Fibroblast of skin of left biceps (primary cell): Measurements from ENCODE around the gene CST5.
A peak's percentile ranks its signal among the peaks of the same experiment; 100 is the strongest.
"Not testable (repeated sequence)": the region's sequence is repeated elsewhere in the genome, so short reads cannot be mapped to it uniquely, and the experiment has no call there.

Source experiments
- DNase-seq, 2 experiments: peaks; one replicate each; pipeline ENCODE4 v3.0.0-alpha.2; 2013; ENCODE audit warnings: low read depth in 2 of 2

CST5 gene

DNA sequence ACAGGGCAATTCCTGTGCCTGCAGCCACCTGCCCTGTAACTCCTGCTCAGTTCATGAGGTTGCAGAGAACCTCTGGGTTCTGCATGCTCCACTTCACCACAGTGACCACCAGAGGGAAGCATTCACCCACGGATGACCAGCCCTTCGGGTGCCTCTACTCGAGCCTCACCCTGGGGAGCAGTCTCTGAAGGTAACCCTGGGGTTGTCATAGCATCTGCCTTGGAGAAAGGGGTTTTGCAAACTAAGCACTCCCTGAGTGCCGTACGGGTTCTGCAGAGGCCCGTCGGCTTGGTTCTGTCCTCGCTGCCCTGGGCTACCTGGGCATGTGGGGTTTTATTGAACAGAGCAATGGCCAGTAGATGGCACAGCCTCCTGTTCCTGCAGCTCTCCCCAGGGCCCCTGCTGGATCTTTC is 10.2 kb upstream of the CST5 start:
- DNase-seq, result peak in 1 of 2 experiments; percentile 1

DNA sequence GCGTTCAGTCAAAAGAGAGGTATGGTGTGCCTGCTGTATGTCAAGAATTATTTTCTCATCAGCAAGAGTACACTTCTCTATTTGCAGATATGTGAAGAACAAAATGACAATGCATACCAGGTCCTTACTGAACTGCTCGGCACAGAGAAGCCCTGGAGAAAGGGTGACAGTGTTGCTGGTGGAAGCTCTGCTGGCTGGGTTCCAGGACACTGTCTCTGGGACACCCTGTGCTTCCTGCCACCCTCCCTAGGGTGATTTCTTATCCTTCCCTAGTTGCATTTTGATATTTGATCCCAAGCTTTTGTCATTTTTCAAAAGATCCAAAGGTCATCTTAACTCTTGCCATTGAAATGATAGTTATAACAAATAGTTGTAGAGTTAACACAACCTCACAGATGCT is 8.3 kb upstream of the CST5 start:
- DNase-seq, result no peak

DNA sequence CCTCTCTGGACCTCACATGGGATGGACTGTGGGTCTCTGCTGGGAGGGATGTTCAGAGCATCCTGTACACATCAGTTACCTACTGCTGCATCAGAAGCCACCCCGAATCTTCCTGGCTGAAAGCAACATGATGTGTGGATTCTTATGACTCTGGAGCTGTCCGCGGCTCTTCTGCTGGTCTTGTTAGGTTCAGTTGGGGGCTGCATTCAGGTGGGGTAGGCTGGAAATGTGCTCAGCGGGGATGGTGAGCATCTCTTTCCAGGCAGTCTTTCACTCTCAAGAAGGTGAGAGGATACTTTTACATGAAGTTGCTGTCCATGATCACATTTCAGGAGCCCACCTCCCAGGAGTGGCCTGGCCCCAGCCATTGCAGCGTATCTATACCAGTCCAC is 5.2 kb upstream of the CST5 start:
- DNase-seq, result no peak

DNA sequence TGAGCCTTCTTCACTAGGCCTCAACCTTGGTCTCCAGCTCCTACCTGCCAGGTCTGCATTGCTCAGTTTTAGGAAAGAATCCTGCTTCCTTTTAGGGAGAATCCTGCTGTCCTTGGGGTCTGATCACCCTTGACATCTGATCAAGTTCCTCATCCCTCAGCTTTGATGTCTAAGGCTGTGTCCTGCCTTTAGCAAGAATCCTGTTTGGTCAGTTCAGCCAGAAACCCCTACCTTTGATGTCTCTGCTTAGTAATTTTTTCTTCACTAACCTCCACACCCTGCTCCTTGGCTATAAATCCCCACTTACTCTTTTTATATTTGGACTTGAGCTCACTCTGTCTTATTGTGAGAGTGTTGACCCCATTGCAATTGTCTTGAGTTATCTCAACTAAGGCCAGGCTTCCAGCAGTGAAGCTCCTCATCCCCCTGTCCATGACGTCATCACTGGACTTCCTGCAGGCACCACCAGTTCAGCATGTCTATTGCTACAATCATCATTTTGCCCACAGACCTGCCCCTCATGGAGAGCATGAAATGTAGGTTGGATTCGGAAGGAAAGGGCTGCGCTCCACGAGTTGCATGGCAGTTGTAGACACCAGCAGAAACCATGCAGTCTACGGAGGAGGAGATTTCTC is 4.7 kb upstream of the CST5 start:
- no peak for DNase-seq

DNA sequence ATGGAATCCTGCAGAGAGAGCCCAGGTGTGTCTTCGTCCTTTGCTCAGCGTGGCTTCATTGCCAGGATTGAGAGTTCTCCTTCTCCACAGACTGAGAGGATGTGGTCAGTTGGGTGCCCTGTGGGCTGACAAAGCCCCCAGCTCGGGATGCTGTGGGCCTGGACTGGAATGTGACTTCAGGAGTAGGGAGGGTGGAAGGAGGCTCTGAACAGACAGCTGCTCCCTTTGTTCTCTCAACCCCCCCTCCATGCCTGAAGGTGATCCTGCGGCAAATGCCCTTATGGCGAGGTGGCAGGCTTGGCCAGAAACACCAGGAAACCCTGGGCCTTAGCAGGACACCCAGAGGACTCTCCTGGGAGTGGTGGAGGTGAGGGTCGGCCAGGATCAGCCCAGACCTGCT is 1.8 kb upstream of the CST5 start:
- DNase-seq, result no peak

DNA sequence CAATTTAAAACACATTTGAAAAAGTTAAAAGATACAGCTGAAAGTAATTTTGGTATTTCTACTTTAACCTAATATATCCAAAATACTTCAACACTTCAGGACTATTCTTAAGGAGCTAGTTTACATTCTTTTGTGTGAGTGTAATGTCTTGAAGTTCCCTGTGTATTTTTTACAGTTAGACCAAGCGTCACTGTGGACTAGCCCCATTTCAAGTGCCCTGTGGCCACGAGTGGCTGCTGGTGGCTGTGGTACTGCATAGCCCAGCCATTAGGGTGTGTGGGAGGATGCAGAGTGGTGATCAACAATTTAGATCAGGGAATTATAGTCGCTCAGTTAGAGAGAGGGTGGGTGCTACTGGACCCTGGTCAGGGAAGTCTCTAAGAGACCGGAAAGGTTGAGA is 869 bp upstream of the CST5 start:
- DNase-seq, result no peak

DNA sequence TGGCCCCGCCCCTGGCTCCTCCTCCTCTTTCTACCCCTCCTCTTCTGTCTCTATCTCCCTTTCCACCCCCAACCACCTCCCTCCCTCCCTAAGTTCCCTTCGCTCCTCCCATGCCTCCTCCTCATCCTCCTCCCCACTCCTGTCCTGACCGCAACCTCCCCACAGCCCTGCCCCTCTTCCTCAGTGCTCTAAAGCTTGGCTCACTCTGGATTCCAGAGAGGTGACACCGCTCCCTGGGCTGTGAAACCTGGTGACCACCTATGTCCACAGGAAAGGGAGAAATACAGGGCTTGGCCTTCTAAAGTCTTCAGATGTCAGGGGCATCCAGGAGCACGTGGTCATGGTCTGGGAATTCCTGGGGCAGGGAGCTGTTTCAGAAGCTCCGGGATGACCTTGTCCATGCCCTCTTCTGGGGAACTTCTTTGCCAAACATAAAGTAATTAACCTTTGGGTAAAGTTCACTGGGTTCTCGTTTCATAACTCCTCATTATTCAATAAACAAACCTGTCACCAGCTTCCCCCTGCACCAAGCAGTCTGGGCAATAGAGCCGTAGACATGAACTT is 345 bp upstream of the CST5 start:
- no peak for DNase-seq

DNA sequence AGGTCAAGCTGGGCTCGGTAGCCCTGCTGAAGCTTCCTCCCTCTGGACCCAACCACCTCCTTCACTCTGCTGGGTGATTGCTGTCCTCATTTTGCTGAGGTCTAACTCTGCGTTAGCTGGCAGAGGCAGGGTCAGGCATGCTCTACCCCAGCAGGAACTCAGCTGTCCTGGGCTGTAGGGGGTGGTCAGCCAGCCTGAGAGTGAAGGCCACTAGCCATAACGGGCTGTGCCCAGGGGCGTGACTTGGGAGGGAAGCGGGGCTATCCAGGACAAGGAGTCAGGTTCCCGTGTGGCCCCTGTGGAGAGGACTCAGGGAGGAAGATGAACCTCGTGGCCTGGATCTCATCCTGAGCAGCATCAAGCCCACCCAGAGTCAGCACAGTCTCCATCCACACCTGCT is 761 bp downstream of the CST5 start:
- no peak for DNase-seq

DNA sequence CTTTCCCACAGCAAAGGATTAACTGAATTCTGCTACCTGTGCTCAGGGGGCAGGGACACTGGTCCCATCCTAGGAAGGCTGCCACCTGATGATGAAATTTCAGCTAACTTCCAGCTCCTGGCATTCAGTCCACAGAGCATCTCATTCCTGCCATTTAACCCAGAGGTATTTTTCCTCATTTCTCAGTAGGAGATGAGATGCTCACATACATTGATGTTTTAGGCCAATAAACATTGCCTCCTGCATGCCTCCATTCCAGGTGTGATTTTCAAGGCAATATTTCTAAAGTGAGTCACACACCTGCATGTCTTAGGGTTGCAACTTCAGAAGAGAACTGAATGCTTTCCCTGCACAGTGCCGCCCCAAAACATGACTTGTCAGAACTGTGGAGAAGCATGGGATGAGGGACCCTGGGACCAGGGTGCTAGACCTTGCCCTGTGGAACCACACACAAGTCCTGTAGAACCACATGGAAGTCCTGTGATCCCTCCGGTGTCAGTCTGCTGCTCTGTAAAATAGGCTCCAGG is 1.5 kb downstream of the CST5 start:
- not testable (repeated sequence) for DNase-seq

DNA sequence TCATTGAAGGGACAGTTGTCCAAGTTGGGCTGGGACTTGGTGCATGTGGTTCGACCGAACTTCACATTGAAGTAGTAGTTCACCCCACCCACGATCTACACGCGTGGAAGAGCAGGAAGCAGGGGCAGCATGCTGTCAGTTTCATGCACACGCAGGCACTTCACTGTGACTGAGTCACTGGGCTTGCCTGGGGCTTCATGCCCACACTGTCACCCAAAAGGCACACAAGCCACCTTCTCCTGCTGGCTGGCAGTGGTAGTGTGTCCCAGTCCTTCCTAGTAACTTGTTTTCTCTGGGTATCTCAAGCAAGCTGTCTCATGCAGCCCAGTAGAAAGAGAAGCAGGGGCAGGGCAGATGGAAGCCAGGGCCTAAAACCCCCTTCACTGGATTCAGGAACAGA is 2.0 kb downstream of the CST5 start:
- DNase-seq, result no peak

DNA sequence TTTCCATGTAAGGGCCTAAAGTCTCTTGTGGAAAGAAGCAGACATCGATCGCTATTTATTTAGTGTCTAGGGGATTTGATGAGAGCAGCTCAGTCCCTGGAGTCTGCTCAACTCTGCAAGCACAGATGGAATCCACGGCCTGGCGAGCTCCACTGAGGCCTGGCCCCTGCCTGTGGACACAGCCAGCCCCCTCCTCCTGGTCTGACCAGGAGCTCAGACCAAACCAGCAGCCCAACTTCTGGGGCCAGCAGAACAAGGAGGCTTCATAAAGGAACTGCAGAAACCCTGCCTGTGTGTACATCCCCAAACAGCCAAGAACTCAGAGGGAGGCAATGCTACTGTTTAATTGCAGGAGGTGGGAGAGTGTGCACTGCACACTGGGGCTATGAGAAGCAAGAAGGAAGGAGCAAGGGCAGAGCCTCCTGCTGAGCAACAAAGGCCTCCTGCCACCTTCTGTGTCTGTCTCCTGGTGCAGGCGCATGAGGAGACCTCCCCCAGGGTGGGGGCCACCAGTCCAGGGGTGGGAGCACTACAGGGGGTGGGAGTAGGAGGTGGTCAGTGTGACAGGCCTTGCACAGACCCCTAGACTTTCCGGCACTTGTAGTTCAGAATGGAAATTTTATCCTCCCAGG is 3.8 kb downstream of the CST5 start:
- no peak for DNase-seq

DNA sequence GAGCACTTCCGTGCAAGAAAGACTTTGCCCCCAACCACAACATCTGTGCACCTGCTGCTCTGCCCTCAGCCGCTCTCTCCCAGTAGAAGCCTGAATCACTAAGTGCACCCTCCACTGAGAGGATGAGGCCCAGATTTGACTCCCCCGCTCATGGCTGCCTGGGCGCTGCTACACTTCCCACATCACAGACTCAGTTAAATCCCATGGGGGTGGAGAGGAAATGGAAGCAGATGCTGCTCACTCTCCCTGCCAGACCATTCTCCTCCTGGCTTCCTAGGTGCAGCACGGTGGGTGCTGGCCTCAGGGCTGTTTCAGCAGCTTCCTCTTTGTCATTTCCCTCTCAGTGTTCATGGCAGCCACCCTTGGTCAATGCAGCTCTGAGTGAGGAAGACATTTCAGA is 4.8 kb downstream of the CST5 start:
- no peak for DNase-seq

DNA sequence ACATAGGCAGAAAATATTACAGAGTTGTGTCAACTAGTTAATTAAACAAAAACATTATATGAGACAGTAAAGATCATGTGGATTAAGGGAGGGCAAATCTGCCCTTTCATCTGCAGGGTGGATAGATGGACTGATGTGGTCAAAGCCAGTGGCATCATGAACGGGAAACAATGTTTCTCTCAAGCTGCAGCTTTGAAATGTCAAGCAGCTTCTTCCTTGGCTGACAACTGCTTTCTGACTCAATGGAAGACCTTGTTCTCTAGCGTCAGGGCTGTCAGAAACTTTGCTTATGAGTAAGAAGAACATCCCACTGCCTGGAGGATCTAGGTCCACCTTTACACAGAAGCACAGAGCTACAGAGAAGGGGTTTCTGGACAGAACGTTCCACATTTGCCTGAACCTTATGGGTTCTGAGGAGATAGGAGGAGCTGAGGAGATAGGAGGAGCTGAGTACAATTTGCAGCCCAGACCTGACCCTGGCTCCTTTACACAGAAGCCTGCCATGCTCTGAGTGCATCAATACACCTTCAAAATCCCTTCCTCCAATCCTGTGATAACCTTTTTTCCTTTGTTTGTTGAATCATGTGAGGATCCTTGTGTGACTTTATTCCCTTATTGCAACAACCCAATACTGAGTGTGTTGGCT is 6.1 kb downstream of the CST5 start:
- DNase-seq, result no peak

DNA sequence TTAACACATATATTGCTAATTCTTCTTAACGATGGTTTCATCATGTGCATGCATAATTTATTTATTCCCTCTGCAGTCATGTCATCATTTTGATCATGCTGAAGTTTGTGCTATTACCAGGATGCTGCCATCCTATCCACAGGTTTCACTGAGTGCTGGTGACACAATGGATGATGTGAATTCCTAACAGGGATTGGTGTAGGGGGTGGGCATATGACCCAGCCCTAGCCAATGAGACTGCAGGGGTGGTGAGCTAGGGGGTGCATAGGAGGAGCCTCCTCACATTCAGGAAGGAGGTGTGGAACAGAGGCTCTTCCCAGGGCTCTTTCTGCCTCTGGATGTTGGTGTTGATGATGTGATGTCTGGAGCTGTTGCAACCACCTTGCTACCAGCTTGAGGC is 7.5 kb downstream of the CST5 start:
- no peak for DNase-seq

DNA sequence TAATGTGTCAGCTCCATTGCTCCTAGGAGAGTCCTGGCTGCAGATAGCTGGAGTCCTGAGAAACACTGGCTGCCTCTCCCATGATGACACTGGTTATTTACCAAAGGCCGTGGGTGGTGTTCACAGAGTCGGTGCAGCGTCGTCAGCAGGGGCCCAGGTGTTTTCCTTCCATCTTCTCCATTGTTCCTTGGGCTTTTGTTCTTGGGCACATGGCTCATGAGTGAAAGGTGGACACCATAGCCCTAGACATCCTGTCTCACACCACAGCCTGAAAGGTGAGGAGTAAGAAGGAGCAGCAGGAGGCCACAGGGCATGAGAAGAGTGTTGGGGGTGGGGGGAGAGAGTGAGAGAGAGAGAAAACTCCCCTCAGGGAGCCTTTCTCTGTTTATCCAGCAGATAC is 9.1 kb downstream of the CST5 start:
- DNase-seq, result no peak

DNA sequence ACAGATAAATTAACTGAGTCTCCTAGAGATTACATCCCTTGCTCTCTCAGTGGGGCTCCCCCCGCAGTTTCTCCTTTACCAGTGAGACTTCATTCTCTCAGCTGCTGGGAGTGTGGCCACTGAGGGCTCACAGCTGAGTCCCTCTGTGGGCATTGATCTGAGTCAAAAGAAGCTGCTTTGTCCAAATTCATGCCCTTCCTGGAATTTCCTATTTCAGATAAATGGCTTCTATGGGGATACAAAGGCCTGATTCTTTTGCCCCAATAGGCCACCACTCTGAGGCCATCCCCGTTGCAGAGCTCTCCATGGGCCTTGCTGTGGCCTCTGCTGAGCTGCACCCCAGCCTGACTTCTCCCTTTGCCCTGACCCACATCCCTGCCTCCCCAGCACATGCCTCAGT is 10.0 kb downstream of the CST5 start:
- DNase-seq, result no peak

DNA sequence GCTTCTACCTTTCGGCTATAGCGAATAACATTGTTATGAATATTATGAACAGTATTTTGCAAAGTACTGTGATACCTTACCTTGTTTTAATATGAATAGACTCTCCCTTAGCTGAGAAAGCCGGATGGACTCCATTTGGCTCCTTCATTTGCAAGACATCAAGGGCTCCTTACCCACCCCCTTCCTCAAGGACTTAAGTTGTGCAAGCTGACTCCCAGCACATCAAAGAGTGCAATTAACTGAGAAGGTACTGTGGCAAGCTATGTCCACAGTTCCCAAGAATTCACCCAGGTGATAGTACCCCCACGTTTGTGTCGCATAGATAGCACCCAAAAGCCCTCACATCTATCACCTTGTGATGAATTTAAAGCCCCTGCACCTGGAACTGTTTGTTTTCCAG is 11.2 kb downstream of the CST5 start:
- DNase-seq, result no peak

DNA sequence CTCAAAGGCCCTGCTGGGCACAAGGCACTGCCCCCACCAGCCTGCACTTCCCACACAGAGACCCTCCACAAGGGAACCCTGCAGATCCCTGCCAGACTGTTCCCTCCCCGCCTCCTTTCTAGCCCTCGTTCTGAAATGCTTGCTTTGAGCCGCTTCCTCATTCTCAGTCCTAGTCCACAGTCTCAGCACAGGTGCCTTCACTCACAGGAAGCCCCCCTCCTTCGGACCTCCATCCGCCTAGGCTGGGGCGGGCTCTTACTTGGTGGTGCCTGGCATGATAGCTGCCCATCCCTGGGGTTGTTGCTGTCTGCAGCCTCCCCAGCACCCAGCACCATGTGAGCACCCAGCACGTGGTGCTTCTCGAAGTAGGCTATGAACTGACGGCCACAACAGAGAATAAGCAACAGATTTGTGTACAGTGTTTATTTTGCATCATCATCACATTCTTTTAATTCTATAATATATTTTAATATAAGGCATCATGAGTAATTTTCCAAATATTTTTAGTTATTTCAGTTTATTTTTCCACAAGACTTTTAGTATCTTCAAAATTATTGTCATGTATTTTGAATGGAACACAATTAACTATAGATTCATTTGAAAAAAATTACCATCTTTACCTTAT is 12.3 kb downstream of the CST5 start:
- DNase-seq, result no peak

DNA sequence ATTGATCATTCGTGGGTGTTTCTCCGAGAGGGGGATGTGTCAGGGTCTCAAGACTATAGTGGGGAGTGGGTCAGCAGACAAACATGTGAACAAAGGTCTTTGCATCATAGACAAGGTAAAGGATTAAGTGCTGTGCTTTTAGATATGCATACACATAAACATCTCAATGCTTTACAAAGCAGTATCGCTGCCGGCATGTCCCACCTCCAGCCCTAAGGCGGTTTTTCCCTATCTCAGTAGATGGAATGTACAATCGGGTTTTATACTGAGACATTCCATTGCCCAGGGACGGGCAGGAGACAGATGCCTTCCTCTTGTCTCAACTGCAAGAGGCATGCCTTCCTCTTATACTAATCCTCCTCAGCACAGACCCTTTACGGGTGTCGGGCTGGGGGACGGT is 18.8 kb downstream of the CST5 start:
- DNase-seq, result not testable (repeated sequence)

DNA sequence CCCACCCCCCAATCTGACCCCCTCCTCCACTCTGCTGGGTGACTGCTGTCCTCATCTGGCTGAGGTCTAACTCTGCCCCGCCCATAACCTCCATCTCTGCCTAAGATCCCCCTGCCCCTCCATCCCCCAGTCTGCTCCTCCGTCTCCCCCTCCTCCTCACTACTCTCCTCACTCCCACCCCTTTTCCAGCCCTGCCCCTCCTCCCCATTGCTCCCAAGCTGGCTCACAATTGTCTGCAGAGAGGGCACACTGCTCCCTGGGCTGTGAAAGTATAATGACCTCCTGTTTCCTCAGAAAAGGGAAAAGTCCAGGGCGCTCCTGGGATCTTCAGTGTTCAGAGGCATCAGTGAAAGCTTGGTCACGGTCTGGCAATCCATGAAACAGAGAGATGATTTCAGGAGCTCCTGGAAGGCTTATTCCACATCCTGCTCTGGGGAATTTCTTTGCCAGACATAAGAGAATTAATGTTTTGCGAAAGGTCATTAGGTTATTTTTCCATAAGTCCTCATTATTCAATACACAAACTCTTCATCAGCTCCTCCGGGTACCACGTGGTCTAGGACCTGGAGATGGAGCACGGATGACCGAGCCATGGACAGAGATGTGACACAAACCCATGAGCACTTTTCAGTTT is 21.5 kb downstream of the CST5 start:
- no peak for DNase-seq

DNA sequence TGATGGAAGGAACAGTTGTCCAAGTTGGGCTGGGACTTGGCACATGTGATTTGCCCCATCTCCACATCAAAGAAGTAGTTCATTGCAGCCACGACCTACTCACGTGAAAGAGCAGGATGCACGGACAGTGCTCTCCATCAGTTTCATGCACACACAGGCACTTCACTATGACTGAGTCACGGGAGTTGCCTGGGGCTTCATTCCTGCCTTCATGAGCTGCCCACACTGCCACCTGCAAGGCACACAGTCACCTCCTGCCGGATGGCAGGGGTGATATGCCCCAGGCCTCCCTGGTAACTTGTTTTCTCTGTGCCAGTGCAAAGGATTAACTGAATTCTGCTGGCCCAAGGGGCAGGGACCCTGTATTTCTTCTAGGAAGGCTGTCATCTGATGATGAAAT is 22.8 kb downstream of the CST5 start:
- no peak for DNase-seq

DNA sequence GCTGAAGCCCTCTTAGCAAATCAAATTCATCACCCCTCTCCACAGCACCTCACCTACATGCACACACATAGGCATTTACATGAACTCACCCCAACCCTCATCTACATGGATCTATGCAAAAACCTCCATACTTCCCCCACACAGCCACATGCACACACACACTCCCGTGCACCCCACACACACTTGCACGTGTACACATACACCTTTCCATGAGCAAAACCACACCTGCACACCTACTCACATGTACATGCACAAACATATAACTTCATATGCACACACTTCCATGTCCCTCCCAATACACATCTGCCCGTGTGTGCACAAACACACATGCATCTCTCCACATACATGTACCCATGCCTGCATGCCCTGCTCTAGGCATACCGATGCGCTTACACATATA is 23.3 kb downstream of the CST5 start:
- no peak for DNase-seq
